ENCODE results near the gene JCHAIN. TPM values are rescaled to one million over a fixed set of nuclear protein-coding genes. Genes with fewer than 3 reads are reported as not detected.
"Not testable (repeated sequence)": the region's sequence is repeated elsewhere in the genome, so short reads cannot be mapped to it uniquely, and the experiment has no call there.

The JCHAIN gene
- total RNA-seq, 6 experiments from 2014 or later, result 3.9 to 39.7 (median 9.3) TPM

GRCh38 chr4:70691661-70692060 is 25.4 kb upstream of the JCHAIN start:
- Histone ChIP-seq H3K4me1 (peaks cover 0 to 32% (median 13%) of the 10 kb centered on the region in 4 donors), H3K4me3 (no peak overlapping the region), H3K9me3 (no peaks in the 10 kb centered on the region), H3K27ac (no peak overlapping the region), H3K27me3 (no peaks in the 10 kb centered on the region), H3K36me3 (no peaks in the 10 kb centered on the region)
- WGBS (ENCODE audit: insufficient coverage, low coverage, low lambda C conversion rate, missing lambda C conversion rate), result 63% methylated on average over 1 of the region's 1 CpG
- ATAC-seq (no peak), DNase-seq (no peak)
- TF ChIP-seq, protein P1, sequence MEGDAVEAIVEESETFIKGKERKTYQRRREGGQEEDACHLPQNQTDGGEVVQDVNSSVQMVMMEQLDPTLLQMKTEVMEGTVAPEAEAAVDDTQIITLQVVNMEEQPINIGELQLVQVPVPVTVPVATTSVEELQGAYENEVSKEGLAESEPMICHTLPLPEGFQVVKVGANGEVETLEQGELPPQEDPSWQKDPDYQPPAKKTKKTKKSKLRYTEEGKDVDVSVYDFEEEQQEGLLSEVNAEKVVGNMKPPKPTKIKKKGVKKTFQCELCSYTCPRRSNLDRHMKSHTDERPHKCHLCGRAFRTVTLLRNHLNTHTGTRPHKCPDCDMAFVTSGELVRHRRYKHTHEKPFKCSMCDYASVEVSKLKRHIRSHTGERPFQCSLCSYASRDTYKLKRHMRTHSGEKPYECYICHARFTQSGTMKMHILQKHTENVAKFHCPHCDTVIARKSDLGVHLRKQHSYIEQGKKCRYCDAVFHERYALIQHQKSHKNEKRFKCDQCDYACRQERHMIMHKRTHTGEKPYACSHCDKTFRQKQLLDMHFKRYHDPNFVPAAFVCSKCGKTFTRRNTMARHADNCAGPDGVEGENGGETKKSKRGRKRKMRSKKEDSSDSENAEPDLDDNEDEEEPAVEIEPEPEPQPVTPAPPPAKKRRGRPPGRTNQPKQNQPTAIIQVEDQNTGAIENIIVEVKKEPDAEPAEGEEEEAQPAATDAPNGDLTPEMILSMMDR (IDR thresholded peaks at IDR 0.05), result no peak
- TF ChIP-seq POLR2A (IDR thresholded peaks at IDR 0.05), result no peak
- intact Hi-C loops (cut with DNase I), result no loop called here

GRCh38 chr4:70688795-70689231 is 22.5 kb upstream of the JCHAIN start:
- no peak for DNase-seq

DNA sequence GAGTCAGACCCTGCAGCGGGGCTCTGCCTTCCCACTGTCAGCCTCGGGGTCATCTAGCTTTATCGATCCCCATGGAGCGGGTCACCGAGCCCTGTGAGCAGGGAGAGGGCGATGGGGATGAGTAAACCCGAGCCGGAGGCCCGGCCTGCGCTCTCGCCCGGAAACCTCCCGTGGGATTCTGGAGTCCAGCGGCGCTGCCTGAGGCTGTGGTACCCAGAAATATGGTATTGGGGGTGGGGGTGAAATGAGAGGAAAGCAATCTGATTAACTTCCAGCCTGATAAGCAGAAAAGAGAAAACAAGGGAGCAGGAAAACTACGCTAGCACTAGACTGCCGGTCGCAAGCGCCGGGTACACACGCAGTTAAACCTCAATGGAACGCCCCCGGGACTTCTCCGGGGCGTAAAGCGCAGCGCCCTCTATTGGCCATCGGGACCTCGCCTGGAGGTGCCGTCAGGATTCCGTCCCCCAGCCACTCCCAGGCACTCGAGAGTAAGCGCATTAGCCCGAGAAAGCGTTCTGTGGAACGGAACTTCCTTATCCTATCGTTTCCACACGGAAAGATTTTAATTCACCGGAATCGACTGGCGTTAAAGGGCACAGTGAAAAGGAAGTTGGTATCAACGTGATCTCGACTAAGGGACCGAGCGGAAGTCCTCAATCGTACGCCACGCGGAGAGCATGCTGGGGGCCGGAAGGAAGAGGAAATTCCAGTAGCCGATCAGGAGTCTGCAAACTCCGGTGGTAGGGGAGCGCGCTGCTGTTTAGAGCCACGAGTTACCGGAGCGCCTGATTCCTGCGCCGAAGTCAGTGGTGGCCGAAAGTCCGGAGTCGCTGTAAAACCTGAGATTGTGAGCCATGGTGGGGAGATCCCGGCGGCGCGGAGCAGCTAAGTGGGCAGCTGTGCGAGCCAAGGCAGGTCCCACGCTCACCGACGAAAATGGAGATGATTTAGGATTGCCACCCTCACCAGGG is 21.8 kb upstream of the JCHAIN start, which contains the start of gene UTP3:
Gene UTP3, plus strand, starts transcription at position 712 of the 974 bp plus-strand sequence. Its CDS starts 146 bp downstream, at position 858.
- 1% methylated on average over 45 of the region's 70 CpGs for WGBS (ENCODE audit: insufficient coverage, low coverage, low lambda C conversion rate, missing lambda C conversion rate)
- no peaks in the 10 kb centered on the region for H3K9me3 ChIP-seq
- H3K27ac ChIP-seq, result peak within 1 kb of the TSS; percentile 79 to 91 (median 90)
- intact Hi-C loops (cut with DNase I), result no loop called here
- H3K4me1 ChIP-seq, result peaks cover 0 to 32% (median 13%) of the 10 kb centered on the region in 4 donors
- TF ChIP-seq, protein P1 (IDR thresholded peaks at IDR 0.05), result peak; percentile 94 to 100 (median 99)
- TF ChIP-seq POLR2A (IDR thresholded peaks at IDR 0.05), result peak; percentile 71
- H3K4me3 ChIP-seq, result peak within 1 kb of the TSS; percentile 74 to 92 (median 87)
- H3K36me3 ChIP-seq, result no peaks in the 10 kb centered on the region
- no peaks in the 10 kb centered on the region for H3K27me3 ChIP-seq
- DNase-seq (peak; percentile 94 to 96 (median 95)), ATAC-seq (peak; percentile 95 to 99 (median 96))

More at GRCh38 chr4:70688795-70689231, 22.5 kb upstream of the JCHAIN start:
- H3K4me1 ChIP-seq, result peaks cover 0 to 32% (median 13%) of the 10 kb centered on the region in 4 donors
- TF ChIP-seq POLR2A (IDR thresholded peaks at IDR 0.05), result no peak
- TF ChIP-seq, protein P1 (IDR thresholded peaks at IDR 0.05), result no peak
- peak in 3 of 4 donors; percentile 0 to 1 (median 1) for ATAC-seq
- no peaks in the 10 kb centered on the region for H3K9me3 ChIP-seq
- peak overlapping the region; percentile 74 to 92 (median 87) for H3K4me3 ChIP-seq
- peak overlapping the region; percentile 79 to 91 (median 90) for H3K27ac ChIP-seq
- no peaks in the 10 kb centered on the region for H3K27me3 ChIP-seq
- no peaks in the 10 kb centered on the region for H3K36me3 ChIP-seq
- intact Hi-C loops (cut with DNase I), result no loop called here
- 1% methylated on average over 19 of the region's 19 CpGs for whole genome bisulfite sequencing (ENCODE audit: insufficient coverage, low coverage, low lambda C conversion rate, missing lambda C conversion rate)

DNA sequence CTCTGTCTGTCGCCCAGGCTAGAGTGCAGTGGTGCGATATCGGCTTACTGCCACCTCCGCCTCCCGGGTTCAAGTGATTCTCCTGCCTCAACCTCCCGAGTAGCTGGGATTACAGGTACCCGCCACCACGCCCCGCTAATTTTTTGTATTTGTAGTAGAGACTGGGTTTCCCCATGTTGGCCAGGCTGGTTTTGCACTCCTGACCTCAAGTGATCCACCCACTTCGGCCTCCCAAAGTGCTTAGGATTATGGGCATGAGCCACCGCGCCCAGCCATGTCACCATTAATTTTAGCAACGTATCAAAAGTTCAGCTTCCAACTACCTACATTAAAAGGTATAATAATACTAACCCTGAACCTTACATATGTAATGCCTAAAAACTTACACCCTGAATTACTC is 21.1 kb upstream of the JCHAIN start:
- Histone ChIP-seq H3K9me3 (no peaks in the 10 kb centered on the region), H3K4me3 (peak overlapping the region; percentile 74 to 92 (median 87)), H3K27me3 (no peaks in the 10 kb centered on the region), H3K27ac (peak overlapping the region; percentile 79 to 91 (median 90)), H3K36me3 (no peaks in the 10 kb centered on the region), H3K4me1 (peaks cover 0 to 32% (median 13%) of the 10 kb centered on the region in 4 donors)
- WGBS (ENCODE audit: insufficient coverage, low coverage, low lambda C conversion rate, missing lambda C conversion rate), result 61% methylated on average over 13 of the region's 13 CpGs
- intact Hi-C loops (cut with DNase I), result no loop called here
- DNase-seq (peak in 2 of 3 donors; percentile 22 to 50), ATAC-seq (peak in 1 of 4 donors; percentile 3)
- TF ChIP-seq, protein P1 (IDR thresholded peaks at IDR 0.05), result no peak

- ATAC-seq; H3K27ac ChIP-seq; intact Hi-C loops (cut with DNase I); H3K9me3 ChIP-seq; H3K4me1 ChIP-seq; H3K36me3 ChIP-seq; H3K4me3 ChIP-seq; DNase-seq; H3K27me3 ChIP-seq: not testable (repeated sequence)
- WGBS (ENCODE audit: insufficient coverage, low coverage, low lambda C conversion rate, missing lambda C conversion rate), result 87% methylated on average over 3 of the region's 3 CpGs
Observed at GRCh38 chr4:70682142-70682541, 15.8 kb upstream of the JCHAIN start.

Measured in right lobe of liver (tissue), 6 donors.